OCI-LY7 (cell line): Measurements from ENCODE around the gene DOK7. TPM values are rescaled to one million over a fixed set of nuclear protein-coding genes. Genes with fewer than 3 reads are reported as not detected.
"Not testable (repeated sequence)": the region's sequence is repeated elsewhere in the genome, so short reads cannot be mapped to it uniquely, and the experiment has no call there.

Source experiments
- BruUV-seq: library from RNA; stranded (reverse); fragments of 400-500 nt; replicated peaks from 2 replicates; lab custom pipeline; 2021; lab: Mats Ljungman, UMichigan
- CTCF ChIA-PET: fragments of 300-600 bp; sonication (Branson Sonifier 250); formaldehyde crosslinking; loops from one replicate; lab custom pipeline; 2022; ENCODE audit warnings: antibody characterized with exemption; ENCODE audit not compliant: unreplicated experiment; lab: Charles Lee
- POLR2A ChIA-PET: fragments of 300-600 bp; sonication (Branson Sonifier 250); formaldehyde crosslinking; loops from one replicate; lab custom pipeline; 2022; ENCODE audit warnings: antibody characterized with exemption; lab: Charles Lee
- DNase-seq: peaks from one replicate; pipeline ENCODE4 v3.0.0-alpha.2; 2015; ENCODE audit warnings: low spot score
- H2AFZ ChIP-seq: fragments of 200-600 bp; sonication (generic), shearing (Covaris generic); 2 replicates; pipeline ENCODE4 v1.6.1; 2014; ENCODE audit warnings: mild to moderate bottlenecking, antibody characterized with exemption, low read length, moderate library complexity
- H3K27ac ChIP-seq: fragments of 200-600 bp; sonication (generic); 2 replicates; pipeline ENCODE4 v1.5.1; 2014; ENCODE audit warnings: mixed run types, low read depth, mild to moderate bottlenecking, moderate library complexity, low read length, inconsistent platforms; ENCODE audit not compliant: poor library complexity, severe bottlenecking
- H3K36me3 ChIP-seq: fragments of 200-600 bp; sonication (generic); 2 replicates; pipeline ENCODE4 v1.6.1; 2014; ENCODE audit warnings: mild to moderate bottlenecking, antibody characterized with exemption, low read length, moderate library complexity, mixed read lengths; ENCODE audit not compliant: insufficient read depth
- H3K4me1 ChIP-seq: fragments of 200-600 bp; sonication (generic); 2 replicates; pipeline ENCODE4 v1.5.1; 2014; ENCODE audit warnings: mild to moderate bottlenecking, low read length; ENCODE audit not compliant: insufficient read depth, poor library complexity, severe bottlenecking
- H3K4me2 ChIP-seq: fragments of 200-600 bp; sonication (generic); 2 replicates; pipeline ENCODE4 v1.6.1; 2014; ENCODE audit warnings: mild to moderate bottlenecking, low read length
- H3K4me3 ChIP-seq: fragments of 200-600 bp; sonication (generic); 2 replicates; pipeline ENCODE4 v1.5.1; 2014; ENCODE audit warnings: mild to moderate bottlenecking, low read depth, low read length; ENCODE audit not compliant: poor library complexity, severe bottlenecking
- H3K79me2 ChIP-seq: fragments of 200-600 bp; sonication (generic); 2 replicates; pipeline ENCODE4 v1.6.1; 2016; ENCODE audit warnings: low read depth, mild to moderate bottlenecking, low read length, moderate library complexity, mixed read lengths; ENCODE audit not compliant: insufficient read depth
- H3K9me2 ChIP-seq: fragments of 200-600 bp; sonication (generic); 2 replicates; pipeline ENCODE4 v1.6.1; 2016; ENCODE audit warnings: mild to moderate bottlenecking, low read length, mixed read lengths; ENCODE audit not compliant: insufficient read depth
- H3K9me3 ChIP-seq: fragments of 200-600 bp; sonication (generic); 2 replicates; pipeline ENCODE4 v1.6.1; 2014; ENCODE audit warnings: mild to moderate bottlenecking, mixed run types, low read length, mixed read lengths
- H4K20me1 ChIP-seq: fragments of 200-600 bp; sonication (generic); 2 replicates; pipeline ENCODE4 v1.6.1; 2014; ENCODE audit warnings: mild to moderate bottlenecking, antibody characterized with exemption, low read length, moderate library complexity, mixed read lengths; ENCODE audit not compliant: insufficient read depth
- EZH2phosphoT487 ChIP-seq: fragments of 200-600 bp; sonication (generic); IDR thresholded peaks from 2 replicates; pipeline ENCODE4 v1.6.1; 2018; ENCODE audit warnings: low read depth, borderline replicate concordance, mild to moderate bottlenecking, mixed run types, antibody characterized with exemption, low read length, moderate library complexity, mixed read lengths
- intact Hi-C: fragments of 100-400 bp; cut with micrococcal nuclease; formaldehyde crosslinking; loops from one replicate; pipeline ENCODE4 v1.10.0; 2022; ENCODE audit not compliant: unreplicated experiment
- total RNA-seq, 2 experiments: library from RNA; depleted of rRNA in 1 of 2; stranded (reverse); fragments of >200 nt in 1 of 2; shearing (Covaris generic) in 1 of 2; gene quantifications; 2 replicates each; pipeline ENCODE4 v1.2.3, GENCODE V29; 2014 to 2022
- TF ChIP-seq, protein P1 (sequence below): fragments of 200-600 bp; sonication (generic); conservative IDR thresholded peaks from 2 replicates; pipeline ENCODE4 v1.5.1; 2014; ENCODE audit warnings: mild to moderate bottlenecking, antibody characterized with exemption, low read length, moderate library complexity, mixed read lengths

Gene DOK7
- total RNA-seq, 2 experiments from 2014 or later = 1.5 TPM; not detected in 1

DNA sequence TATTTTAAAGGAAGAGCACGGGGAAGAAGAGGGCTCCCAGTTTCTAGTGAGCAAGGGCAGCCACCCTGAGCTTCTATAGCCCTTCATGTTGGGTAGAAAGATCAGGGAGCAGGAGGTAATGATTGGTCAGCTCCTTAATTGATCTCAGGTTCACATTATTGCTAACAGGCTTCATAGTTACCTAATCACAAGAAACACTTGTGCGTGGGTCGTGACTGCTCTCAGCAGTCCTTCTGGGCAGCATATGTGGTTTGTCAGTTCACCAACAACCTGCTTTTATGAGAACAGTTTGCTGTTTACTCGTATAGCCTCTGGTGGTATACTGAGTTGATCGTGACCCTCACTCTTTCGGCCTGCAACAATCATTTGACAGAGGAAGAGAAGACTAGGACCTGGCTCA, 4.7 kb upstream of the DOK7 start:
- H2AFZ ChIP-seq = no peak overlapping the region
- ChIA-PET CTCF (interaction anchor here (0.6 kb wide), 1 partner anchor 190 kb away, joined by 5 read pairs; no protein-coding TSS in a partner anchor), POLR2A (no interaction called here)
- BruUV-seq = no TSS peak
- H3K4me1 ChIP-seq = no peaks in the 10 kb centered on the region
- no peak overlapping the region for H3K4me3 ChIP-seq
- no peak overlapping the region for H3K4me2 ChIP-seq
- no peaks in the 10 kb centered on the region for H3K79me2 ChIP-seq
- H3K36me3 ChIP-seq = no peaks in the 10 kb centered on the region
- H3K9me3 ChIP-seq = no peaks in the 10 kb centered on the region
- no peak for TF ChIP-seq EZH2phosphoT487
- TF ChIP-seq, protein P1, sequence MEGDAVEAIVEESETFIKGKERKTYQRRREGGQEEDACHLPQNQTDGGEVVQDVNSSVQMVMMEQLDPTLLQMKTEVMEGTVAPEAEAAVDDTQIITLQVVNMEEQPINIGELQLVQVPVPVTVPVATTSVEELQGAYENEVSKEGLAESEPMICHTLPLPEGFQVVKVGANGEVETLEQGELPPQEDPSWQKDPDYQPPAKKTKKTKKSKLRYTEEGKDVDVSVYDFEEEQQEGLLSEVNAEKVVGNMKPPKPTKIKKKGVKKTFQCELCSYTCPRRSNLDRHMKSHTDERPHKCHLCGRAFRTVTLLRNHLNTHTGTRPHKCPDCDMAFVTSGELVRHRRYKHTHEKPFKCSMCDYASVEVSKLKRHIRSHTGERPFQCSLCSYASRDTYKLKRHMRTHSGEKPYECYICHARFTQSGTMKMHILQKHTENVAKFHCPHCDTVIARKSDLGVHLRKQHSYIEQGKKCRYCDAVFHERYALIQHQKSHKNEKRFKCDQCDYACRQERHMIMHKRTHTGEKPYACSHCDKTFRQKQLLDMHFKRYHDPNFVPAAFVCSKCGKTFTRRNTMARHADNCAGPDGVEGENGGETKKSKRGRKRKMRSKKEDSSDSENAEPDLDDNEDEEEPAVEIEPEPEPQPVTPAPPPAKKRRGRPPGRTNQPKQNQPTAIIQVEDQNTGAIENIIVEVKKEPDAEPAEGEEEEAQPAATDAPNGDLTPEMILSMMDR = no peak
- no peak for DNase-seq
- H4K20me1 ChIP-seq = no peaks in the 10 kb centered on the region
- intact Hi-C loops = no loop called here
- H3K9me2 ChIP-seq = no peaks in the 10 kb centered on the region
- no peak overlapping the region for H3K27ac ChIP-seq

DNA sequence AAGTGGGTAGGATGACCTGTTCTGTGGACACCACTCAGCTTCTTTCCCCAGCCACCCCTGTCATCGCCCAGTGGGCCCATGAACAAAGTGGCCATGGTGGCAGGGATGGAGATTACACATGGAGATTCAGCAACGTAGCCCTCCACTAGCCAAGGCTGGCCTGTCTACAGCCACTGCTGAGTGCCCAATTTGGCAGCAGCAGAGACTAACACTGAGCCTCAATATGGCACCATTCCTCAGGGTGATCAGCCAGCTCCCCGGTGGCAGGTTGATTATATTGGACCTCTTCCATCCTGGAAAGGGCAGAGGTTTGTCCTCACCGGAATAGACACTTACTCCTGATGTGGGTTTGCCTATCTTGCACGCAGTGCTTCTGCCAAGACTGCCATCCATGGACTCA, 4.0 kb upstream of the DOK7 start:
- CTCF ChIA-PET = interaction anchor here (0.6 kb wide), 1 partner anchor 191 kb away, joined by 5 read pairs; no protein-coding TSS in a partner anchor
- H4K20me1 ChIP-seq, H3K9me3 ChIP-seq, H3K79me2 ChIP-seq, POLR2A ChIA-PET, H3K4me2 ChIP-seq, H2AFZ ChIP-seq, DNase-seq, H3K9me2 ChIP-seq, BruUV-seq, H3K36me3 ChIP-seq, H3K4me1 ChIP-seq, H3K27ac ChIP-seq, H3K4me3 ChIP-seq, intact Hi-C loops: not testable (repeated sequence)

DNA sequence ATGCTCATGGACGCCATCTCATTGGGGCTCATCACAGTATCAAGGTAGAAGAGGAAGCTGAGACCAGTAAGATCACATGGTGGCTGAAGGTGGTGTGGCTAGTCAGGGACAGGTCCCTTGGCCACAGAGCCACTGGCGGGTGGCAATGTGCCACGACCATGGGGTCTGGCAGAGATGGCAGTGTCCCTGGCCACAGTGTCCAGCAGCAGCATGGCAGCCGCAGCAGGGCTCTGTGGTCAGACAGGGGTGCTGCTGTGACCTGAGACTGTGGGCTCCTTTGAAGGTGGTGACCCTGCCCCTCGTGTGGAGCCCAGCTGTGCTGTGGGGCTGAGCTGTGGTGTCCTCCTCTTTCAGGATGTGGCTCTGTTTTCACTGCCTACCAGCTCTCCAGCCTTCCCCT, 2.2 kb upstream of the DOK7 start:
- intact Hi-C loops = no loop called here

More for the DNA sequence above, 2.2 kb upstream of the DOK7 start:
- Histone ChIP-seq H3K9me3 (no peaks in the 10 kb centered on the region), H3K4me1 (no peaks in the 10 kb centered on the region), H2AFZ (no peak overlapping the region), H3K4me2 (no peak overlapping the region), H3K4me3 (no peak overlapping the region), H3K27ac (no peak overlapping the region), H3K79me2 (no peaks in the 10 kb centered on the region), H3K36me3 (no peaks in the 10 kb centered on the region), H4K20me1 (no peaks in the 10 kb centered on the region), H3K9me2 (no peaks in the 10 kb centered on the region)
- ChIA-PET CTCF (no interaction called here), POLR2A (no interaction called here)
- TF ChIP-seq, protein P1 = no peak
- TF ChIP-seq EZH2phosphoT487 = no peak
- DNase-seq = no peak
- no TSS peak for BruUV-seq
